Lung (tissue), 12 donors: ENCODE measurements around the gene COA1. TPM values are rescaled to one million over a fixed set of nuclear protein-coding genes. Genes with fewer than 3 reads are reported as not detected.

ENCODE experiments used
- ATAC-seq: fragments of 200-7000 bp; cut with Tn5 transposase; one replicate; pipeline ENCODE4 v1.9.1; 2020; ENCODE audit warnings: moderate number of reproducible peaks; ENCODE audit not compliant: insufficient read depth, low FRiP score
- DNase-seq, 3 donors: peaks; one replicate each; pipeline ENCODE4 v3.0.0-alpha.2; 2013 to 2017
- H3K27ac ChIP-seq, 2 donors: one replicate each; pipeline ENCODE4 v1.5.1; 2013; ENCODE audit warnings: mild to moderate bottlenecking in 2 of 2, moderate library complexity in 2 of 2, control low read depth in 1 of 2, inconsistent platforms in 1 of 2, low read depth in 1 of 2, low read length in 1 of 2
- H3K27me3 ChIP-seq, 3 donors: one replicate each; pipeline ENCODE4 v1.5.1; 2013; ENCODE audit warnings: low read length in 2 of 3; ENCODE audit not compliant: control insufficient read depth in 3 of 3, insufficient read depth in 3 of 3
- H3K36me3 ChIP-seq, 4 donors: one replicate each; pipeline ENCODE4 v1.5.1; 2013; ENCODE audit warnings: low read length in 4 of 4, mild to moderate bottlenecking in 1 of 4, moderate library complexity in 1 of 4; ENCODE audit not compliant: control insufficient read depth in 4 of 4, insufficient read depth in 4 of 4
- H3K4me1 ChIP-seq, 5 donors: one replicate each; pipeline ENCODE4 v1.5.1; 2013; ENCODE audit warnings: low read length in 5 of 5, mild to moderate bottlenecking in 2 of 5, moderate library complexity in 1 of 5; ENCODE audit not compliant: control insufficient read depth in 5 of 5, insufficient read depth in 5 of 5
- H3K4me3 ChIP-seq: one replicate; pipeline ENCODE4 v1.5.1; 2013; ENCODE audit warnings: mild to moderate bottlenecking, control low read depth, moderate library complexity
- H3K9ac ChIP-seq, 2 donors: one replicate each; pipeline ENCODE4 v1.5.1; 2013; ENCODE audit warnings: low read length in 2 of 2, control low read depth in 1 of 2; ENCODE audit not compliant: insufficient read depth in 1 of 2
- H3K9me3 ChIP-seq, 4 donors: one replicate each; pipeline ENCODE4 v1.5.1; 2013; ENCODE audit warnings: low read length in 3 of 4, mild to moderate bottlenecking in 1 of 4, moderate library complexity in 1 of 4; ENCODE audit not compliant: control insufficient read depth in 4 of 4, insufficient read depth in 3 of 4
- WGBS, 2 donors: extraction: QIAGEN DNeasy Blood & Tissue Kit; methylation state at CpG; one replicate each; pipeline ENCODE4 v1.1.7; 2013; 5-methylcytosine and 5-hydroxymethylcytosine counted together
- polyA plus RNA-seq, 2 donors: library from polyadenylated mRNA; stranded (reverse); fragments of 200-250 nt; gene quantifications; one replicate each; pipeline ENCODE4 v1.2.1, GENCODE V29; 2013
- total RNA-seq, 2 donors: library from RNA; depleted of rRNA in 1 of 2; stranded (reverse); fragments of >200 nt in 1 of 2; gene quantifications; one replicate each; pipeline ENCODE4 v1.2.1, GENCODE V29; 2014 to 2021
- TF ChIP-seq, protein P1 (sequence below): IDR thresholded peaks from 2 replicates; pipeline ENCODE4 v1.5.1; 2012; ENCODE audit warnings: mild to moderate bottlenecking; ENCODE audit errors: control extremely low read depth, extremely low read depth
- donor health status: control.
- donor health status: control.
- donor health status: Bipolar disorder and iron deficiency.
- donor health status: healthy.
- donor health status: DM: yes; HTN: yes; CAD: no.

COA1 gene
- total and polyA plus RNA-seq, 4 donors = 35.0 to 92.1 (median 42.6) TPM

DNA sequence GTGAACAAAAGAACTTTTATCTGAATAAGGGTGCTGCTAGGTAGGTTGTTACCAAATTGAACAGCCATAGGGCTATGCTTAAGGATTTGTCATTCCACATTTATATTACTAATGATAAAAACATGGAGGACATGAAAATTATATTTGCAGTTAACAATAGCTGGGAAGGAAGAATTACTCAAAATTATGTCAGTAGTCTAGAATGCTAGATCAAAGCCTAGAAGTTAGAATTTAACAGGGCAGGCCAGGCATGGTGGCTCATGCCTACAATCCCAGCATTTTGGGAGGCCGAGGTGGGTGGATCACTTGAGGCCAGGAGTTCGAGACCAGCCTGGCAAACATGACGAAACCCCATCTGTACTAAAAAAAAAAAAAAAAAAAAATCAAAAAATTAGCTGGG is 137.0 kb downstream of the COA1 start:
- WGBS, 2 donors = 93 to 97% methylated on average over 3 of the region's 3 CpGs
- H3K27ac ChIP-seq = no peak overlapping the region
- H3K36me3 ChIP-seq = peaks cover 0 to 2% (median under 1%) of the 10 kb centered on the region in 4 donors
- H3K9me3 ChIP-seq = no peaks in the 10 kb centered on the region
- H3K9ac ChIP-seq = no peak overlapping the region
- H3K27me3 ChIP-seq = no peaks in the 10 kb centered on the region
- H3K4me3 ChIP-seq = no peak overlapping the region
- no peak for DNase-seq
- peaks cover 0 to 6% (median 0%) of the 10 kb centered on the region in 5 donors for H3K4me1 ChIP-seq
- no peak for ATAC-seq
- TF ChIP-seq, protein P1, sequence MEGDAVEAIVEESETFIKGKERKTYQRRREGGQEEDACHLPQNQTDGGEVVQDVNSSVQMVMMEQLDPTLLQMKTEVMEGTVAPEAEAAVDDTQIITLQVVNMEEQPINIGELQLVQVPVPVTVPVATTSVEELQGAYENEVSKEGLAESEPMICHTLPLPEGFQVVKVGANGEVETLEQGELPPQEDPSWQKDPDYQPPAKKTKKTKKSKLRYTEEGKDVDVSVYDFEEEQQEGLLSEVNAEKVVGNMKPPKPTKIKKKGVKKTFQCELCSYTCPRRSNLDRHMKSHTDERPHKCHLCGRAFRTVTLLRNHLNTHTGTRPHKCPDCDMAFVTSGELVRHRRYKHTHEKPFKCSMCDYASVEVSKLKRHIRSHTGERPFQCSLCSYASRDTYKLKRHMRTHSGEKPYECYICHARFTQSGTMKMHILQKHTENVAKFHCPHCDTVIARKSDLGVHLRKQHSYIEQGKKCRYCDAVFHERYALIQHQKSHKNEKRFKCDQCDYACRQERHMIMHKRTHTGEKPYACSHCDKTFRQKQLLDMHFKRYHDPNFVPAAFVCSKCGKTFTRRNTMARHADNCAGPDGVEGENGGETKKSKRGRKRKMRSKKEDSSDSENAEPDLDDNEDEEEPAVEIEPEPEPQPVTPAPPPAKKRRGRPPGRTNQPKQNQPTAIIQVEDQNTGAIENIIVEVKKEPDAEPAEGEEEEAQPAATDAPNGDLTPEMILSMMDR = no peak

DNA sequence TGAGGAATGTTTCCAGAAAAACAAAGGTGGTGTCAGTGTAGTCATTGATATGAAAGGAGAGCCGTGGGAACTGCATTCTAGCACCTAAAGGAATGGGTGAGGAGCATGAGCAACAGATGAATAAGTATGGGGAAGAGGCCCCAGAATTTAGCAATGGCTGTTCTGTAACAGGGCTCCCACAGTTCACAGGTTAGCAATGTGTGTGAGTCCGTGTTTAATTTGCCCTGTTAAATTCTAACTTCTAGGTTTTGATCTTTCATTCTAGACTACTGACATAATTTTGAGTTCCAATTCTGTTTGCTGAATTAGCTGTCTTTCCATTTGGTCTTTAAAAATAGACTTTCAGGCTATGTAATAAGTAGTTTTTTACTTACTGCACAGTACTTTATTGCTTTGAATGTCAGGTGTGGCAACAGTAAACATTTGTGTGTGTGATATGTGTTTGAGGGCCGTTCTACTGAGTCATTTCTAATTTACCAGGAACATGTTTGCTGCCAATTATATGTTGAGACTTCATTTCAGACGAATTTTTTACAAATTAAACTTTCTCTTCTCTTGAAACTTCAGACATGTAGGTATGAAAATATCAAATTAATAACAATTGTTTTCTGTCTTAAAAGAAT is 137.7 kb downstream of the COA1 start:
- 40 to 46% methylated on average over 4 of the region's 4 CpGs for WGBS, 2 donors
- H3K4me1 ChIP-seq = peaks cover 0 to 6% (median 0%) of the 10 kb centered on the region in 5 donors
- no peaks in the 10 kb centered on the region for H3K9me3 ChIP-seq
- ATAC-seq = no peak
- H3K9ac ChIP-seq = no peak overlapping the region
- no peak for DNase-seq
- no peaks in the 10 kb centered on the region for H3K36me3 ChIP-seq
- H3K27ac ChIP-seq = no peak overlapping the region
- no peak overlapping the region for H3K4me3 ChIP-seq
- H3K27me3 ChIP-seq = no peaks in the 10 kb centered on the region
- TF ChIP-seq, protein P1 = no peak

DNA sequence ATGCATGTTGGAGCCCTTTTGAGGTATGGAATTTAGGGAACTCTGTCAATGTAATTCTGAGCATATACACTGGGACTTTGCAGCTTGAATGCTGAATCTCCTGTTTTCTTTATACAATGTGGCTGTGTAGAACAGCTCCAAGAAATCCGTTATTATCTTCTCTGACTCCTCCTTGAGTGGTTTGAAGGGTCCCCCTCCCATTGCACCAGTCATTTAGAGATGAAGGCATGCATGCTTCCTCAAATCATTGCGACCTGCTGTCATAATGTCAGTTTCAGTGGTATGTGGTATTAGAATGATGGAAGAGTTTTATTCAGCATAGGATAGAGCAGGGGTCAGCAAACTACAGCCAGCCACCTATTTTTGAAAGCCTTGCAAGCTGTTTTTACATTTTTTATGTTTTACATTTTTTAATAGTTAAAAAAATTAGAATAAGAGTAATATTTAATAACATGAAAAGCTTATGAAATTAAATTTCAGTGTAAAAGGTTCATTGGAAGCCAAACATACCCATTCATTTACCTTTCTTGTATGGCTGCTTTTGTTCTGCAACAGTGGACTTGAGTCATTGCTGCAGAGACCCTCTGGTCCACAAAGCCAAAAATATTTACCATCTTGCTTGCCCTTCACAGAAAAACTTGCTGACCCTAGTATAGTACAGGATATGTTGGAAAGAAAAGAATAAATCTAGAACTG is 138.3 kb downstream of the COA1 start:
- no peak for ATAC-seq
- TF ChIP-seq, protein P1 = no peak
- no peak overlapping the region for H3K27ac ChIP-seq
- no peak overlapping the region for H3K9ac ChIP-seq
- 34 to 60% methylated on average over 2 of the region's 2 CpGs for WGBS, 2 donors
- H3K36me3 ChIP-seq = no peaks in the 10 kb centered on the region
- no peaks in the 10 kb centered on the region for H3K9me3 ChIP-seq
- H3K4me3 ChIP-seq = no peak overlapping the region
- no peak for DNase-seq
- H3K27me3 ChIP-seq = no peaks in the 10 kb centered on the region
- peaks cover 0 to 6% (median 0%) of the 10 kb centered on the region in 5 donors for H3K4me1 ChIP-seq
